Osteoblast (primary cell): ENCODE measurements around the gene GPC5. TPM values are rescaled to one million over a fixed set of nuclear protein-coding genes. Genes with fewer than 3 reads are reported as not detected.

ENCODE experiments used
- DNase-seq: peaks from one replicate; pipeline ENCODE4 v3.0.0; 2011; ENCODE audit warnings: low spot score, mixed read lengths; ENCODE audit not compliant: insufficient read length; ENCODE audit errors: missing footprints
- H2AFZ ChIP-seq: 2 replicates; pipeline ENCODE4 v1.6.0; 2011; ENCODE audit warnings: mild to moderate bottlenecking, low read length
- H3K27ac ChIP-seq: 2 replicates; pipeline ENCODE4 v1.5.1; 2011; ENCODE audit warnings: mild to moderate bottlenecking, low read depth, low read length, moderate library complexity
- H3K27me3 ChIP-seq: 2 replicates; pipeline ENCODE4 v1.6.0; 2012; ENCODE audit warnings: mild to moderate bottlenecking, control low read depth, inconsistent platforms, low read length, moderate library complexity; ENCODE audit not compliant: insufficient read depth
- H3K36me3 ChIP-seq: 2 replicates; pipeline ENCODE4 v1.5.1; 2011; ENCODE audit warnings: mild to moderate bottlenecking, low read length, control low read depth, moderate library complexity; ENCODE audit not compliant: insufficient read depth
- H3K4me1 ChIP-seq: 2 replicates; pipeline ENCODE4 v1.5.1; 2011; ENCODE audit warnings: mild to moderate bottlenecking, low read length, control low read depth, moderate library complexity; ENCODE audit not compliant: insufficient read depth
- H3K4me2 ChIP-seq: 2 replicates; pipeline ENCODE4 v1.6.0; 2011; ENCODE audit warnings: mild to moderate bottlenecking, low read length; ENCODE audit not compliant: insufficient read depth
- H3K4me3 ChIP-seq: fragments of 200-600 bp; sonication (generic); 3 replicates; pipeline ENCODE4 v1.5.1; 2012; ENCODE audit warnings: mild to moderate bottlenecking, low read length, inconsistent platforms; ENCODE audit not compliant: insufficient read depth
- H3K79me2 ChIP-seq: 2 replicates; pipeline ENCODE4 v1.6.0; 2012; ENCODE audit warnings: mild to moderate bottlenecking, low read length, control low read depth, inconsistent platforms; ENCODE audit not compliant: insufficient read depth
- H3K9me3 ChIP-seq: 2 replicates; pipeline ENCODE4 v1.5.1; 2011; ENCODE audit warnings: low read depth, low read length, control low read depth
- H4K20me1 ChIP-seq: 2 replicates; pipeline ENCODE4 v1.6.0; 2012; ENCODE audit warnings: mild to moderate bottlenecking, low read length, control low read depth; ENCODE audit not compliant: insufficient read depth
- total RNA-seq: library from RNA; depleted of rRNA; stranded (reverse); fragments of >200 nt; gene quantifications from 2 replicates; pipeline ENCODE4 v1.2.3, GENCODE V29; 2012
- TF ChIP-seq, protein P1 (sequence below): IDR thresholded peaks from 2 replicates; pipeline ENCODE4 v1.5.1; 2011; ENCODE audit warnings: mild to moderate bottlenecking, low read depth, low read length, moderate library complexity; ENCODE audit errors: extremely low read depth

Gene GPC5
- total RNA-seq, 1 donor: 0.36 TPM

DNA sequence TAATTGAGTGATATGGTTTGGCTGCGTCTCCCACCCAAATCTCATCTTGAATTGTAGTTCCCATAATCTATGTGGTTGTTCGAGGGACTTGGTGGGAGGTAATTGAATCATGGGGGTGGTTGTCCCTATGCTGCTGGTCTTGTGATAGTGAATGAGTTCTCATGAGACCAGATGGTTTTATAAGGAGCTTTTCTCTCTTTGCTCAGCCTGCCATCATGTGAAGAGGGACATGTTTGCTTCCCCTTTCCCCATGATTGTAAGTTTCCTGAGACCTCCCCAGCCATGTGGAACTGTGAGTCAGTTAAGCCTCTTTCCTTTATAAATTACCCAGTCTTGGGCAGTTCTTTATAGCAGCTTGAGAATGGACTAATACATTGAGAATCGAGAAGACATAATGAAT, 480.1 kb downstream of the GPC5 start:
- no peak for DNase-seq
- TF ChIP-seq, protein P1, sequence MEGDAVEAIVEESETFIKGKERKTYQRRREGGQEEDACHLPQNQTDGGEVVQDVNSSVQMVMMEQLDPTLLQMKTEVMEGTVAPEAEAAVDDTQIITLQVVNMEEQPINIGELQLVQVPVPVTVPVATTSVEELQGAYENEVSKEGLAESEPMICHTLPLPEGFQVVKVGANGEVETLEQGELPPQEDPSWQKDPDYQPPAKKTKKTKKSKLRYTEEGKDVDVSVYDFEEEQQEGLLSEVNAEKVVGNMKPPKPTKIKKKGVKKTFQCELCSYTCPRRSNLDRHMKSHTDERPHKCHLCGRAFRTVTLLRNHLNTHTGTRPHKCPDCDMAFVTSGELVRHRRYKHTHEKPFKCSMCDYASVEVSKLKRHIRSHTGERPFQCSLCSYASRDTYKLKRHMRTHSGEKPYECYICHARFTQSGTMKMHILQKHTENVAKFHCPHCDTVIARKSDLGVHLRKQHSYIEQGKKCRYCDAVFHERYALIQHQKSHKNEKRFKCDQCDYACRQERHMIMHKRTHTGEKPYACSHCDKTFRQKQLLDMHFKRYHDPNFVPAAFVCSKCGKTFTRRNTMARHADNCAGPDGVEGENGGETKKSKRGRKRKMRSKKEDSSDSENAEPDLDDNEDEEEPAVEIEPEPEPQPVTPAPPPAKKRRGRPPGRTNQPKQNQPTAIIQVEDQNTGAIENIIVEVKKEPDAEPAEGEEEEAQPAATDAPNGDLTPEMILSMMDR: no peak
- Histone ChIP-seq H3K27me3 (no peaks in the 10 kb centered on the region), H4K20me1 (no peaks in the 10 kb centered on the region), H3K4me2 (no peak overlapping the region), H3K9me3 (no peaks in the 10 kb centered on the region), H3K4me3 (no peak overlapping the region), H2AFZ (no peak overlapping the region), H3K36me3 (no peaks in the 10 kb centered on the region), H3K4me1 (no peaks in the 10 kb centered on the region), H3K27ac (no peak overlapping the region), H3K79me2 (no peaks in the 10 kb centered on the region)

DNA sequence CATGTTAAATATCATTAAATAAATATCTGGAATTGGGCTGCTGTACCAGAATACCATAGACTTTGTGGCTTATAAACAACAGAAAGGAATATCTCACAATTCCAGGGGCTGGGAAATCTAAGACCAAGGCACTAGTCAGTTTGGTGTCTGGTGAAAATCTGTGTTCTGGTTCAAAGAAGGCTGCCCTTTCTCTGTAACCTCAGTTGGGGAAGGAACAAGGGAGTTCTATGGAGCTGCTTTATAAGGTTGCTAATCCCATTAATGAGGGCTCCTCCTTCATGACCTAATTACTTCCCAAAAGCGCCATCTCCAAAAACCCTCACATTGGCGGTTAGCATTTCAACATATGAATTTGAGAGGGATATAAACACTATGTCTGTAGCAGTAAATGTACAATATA, 480.9 kb downstream of the GPC5 start:
- Histone ChIP-seq H3K9me3 (no peaks in the 10 kb centered on the region), H3K4me1 (no peaks in the 10 kb centered on the region), H3K27ac (no peak overlapping the region), H3K4me3 (no peak overlapping the region), H4K20me1 (no peaks in the 10 kb centered on the region), H3K36me3 (no peaks in the 10 kb centered on the region), H2AFZ (no peak overlapping the region), H3K4me2 (no peak overlapping the region), H3K27me3 (no peaks in the 10 kb centered on the region), H3K79me2 (no peaks in the 10 kb centered on the region)
- TF ChIP-seq, protein P1: no peak
- DNase-seq: no peak

DNA sequence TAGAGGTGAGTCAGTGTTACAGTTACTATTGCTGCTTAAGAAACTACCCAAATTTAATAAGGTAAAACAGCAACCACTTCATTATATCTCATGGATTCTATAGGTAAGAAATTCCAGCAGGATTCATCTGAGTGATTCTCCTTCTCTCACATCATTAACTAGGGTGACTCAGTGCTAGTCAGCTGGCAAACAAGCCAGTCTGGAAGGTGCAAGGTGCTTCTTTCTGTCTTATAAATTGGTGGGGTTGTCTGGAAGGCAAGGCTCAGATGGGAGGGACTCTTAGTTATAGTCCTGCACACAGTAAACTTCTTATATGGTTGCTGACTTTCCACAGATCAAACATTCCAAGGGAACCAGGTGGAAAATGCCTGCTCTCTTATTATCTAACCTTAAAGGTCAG, 484.5 kb downstream of the GPC5 start:
- TF ChIP-seq, protein P1: no peak
- DNase-seq: no peak
- Histone ChIP-seq H2AFZ (no peak overlapping the region), H4K20me1 (no peaks in the 10 kb centered on the region), H3K27me3 (no peaks in the 10 kb centered on the region), H3K27ac (no peak overlapping the region), H3K79me2 (no peaks in the 10 kb centered on the region), H3K4me3 (no peak overlapping the region), H3K36me3 (no peaks in the 10 kb centered on the region), H3K4me1 (no peaks in the 10 kb centered on the region), H3K4me2 (no peak overlapping the region), H3K9me3 (no peaks in the 10 kb centered on the region)

DNA sequence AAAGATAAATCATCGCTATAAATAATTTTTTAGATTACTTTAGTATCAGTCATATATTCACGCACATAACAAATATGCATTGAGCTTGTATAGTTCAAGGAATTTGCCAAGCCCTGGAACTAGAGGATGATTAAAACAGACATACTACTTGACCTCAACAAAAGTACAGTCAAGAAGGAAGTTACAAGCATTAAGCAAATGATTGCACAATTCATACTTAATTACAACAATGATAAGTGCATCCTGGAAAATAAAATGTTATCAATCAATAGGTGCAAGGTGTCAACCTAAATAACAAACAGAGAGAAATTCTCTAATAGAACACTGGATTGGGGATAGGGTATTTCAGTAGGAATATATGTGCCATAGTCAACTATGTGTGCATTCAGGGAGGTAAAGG, 491.2 kb downstream of the GPC5 start:
- TF ChIP-seq, protein P1: no peak
- H3K4me3 ChIP-seq: no peak overlapping the region
- no peaks in the 10 kb centered on the region for H3K36me3 ChIP-seq
- no peaks in the 10 kb centered on the region for H3K4me1 ChIP-seq
- no peak overlapping the region for H3K27ac ChIP-seq
- no peaks in the 10 kb centered on the region for H3K27me3 ChIP-seq
- no peaks in the 10 kb centered on the region for H3K9me3 ChIP-seq
- no peaks in the 10 kb centered on the region for H4K20me1 ChIP-seq
- DNase-seq: no peak
- no peak overlapping the region for H3K4me2 ChIP-seq
- no peak overlapping the region for H2AFZ ChIP-seq
- no peaks in the 10 kb centered on the region for H3K79me2 ChIP-seq
